Measurements from ENCODE around the gene BPIFB3. TPM values are rescaled to one million over a fixed set of nuclear protein-coding genes. Genes with fewer than 3 reads are reported as not detected.
"Not testable (repeated sequence)": the region's sequence is repeated elsewhere in the genome, so short reads cannot be mapped to it uniquely, and the experiment has no call there.

Gene BPIFB3
- total RNA-seq, 3 donors from 2014 or later: not detected

GRCh38 chr20:33119725-33120720 is 66.3 kb downstream of the BPIFB3 start:
- Mint-ChIP-seq H3K4me3 (no peak overlapping the region), H3K36me3 (ENCODE audit: insufficient read depth) (no peaks in the 10 kb centered on the region), H3K27me3 (ENCODE audit: low read depth) (peaks cover 1% of the 10 kb centered on the region), H3K4me1 (ENCODE audit: low read depth) (peaks cover 5% of the 10 kb centered on the region), H3K9me3 (peaks cover 8% of the 10 kb centered on the region)
- ATAC-seq: no peak
- DNase-seq: no peak

- peaks cover 8% of the 10 kb centered on the region for H3K9me3 Mint-ChIP-seq
- DNase-seq (no peak), ATAC-seq (no peak)
- H3K27me3 Mint-ChIP-seq (ENCODE audit: low read depth): peaks cover 7% of the 10 kb centered on the region
- peaks cover 5% of the 10 kb centered on the region for H3K4me1 Mint-ChIP-seq (ENCODE audit: low read depth)
- no peaks in the 10 kb centered on the region for H3K36me3 Mint-ChIP-seq (ENCODE audit: insufficient read depth)
- no peak overlapping the region for H3K4me3 Mint-ChIP-seq
Measured at GRCh38 chr20:33120934-33121333, 67.2 kb downstream of the BPIFB3 start.

- H3K4me3 Mint-ChIP-seq; H3K9me3 Mint-ChIP-seq; DNase-seq; ATAC-seq; H3K36me3 Mint-ChIP-seq (ENCODE audit: insufficient read depth); H3K27me3 Mint-ChIP-seq (ENCODE audit: low read depth); H3K4me1 Mint-ChIP-seq (ENCODE audit: low read depth): not testable (repeated sequence)
Measured at GRCh38 chr20:33122297-33122696, 68.6 kb downstream of the BPIFB3 start.

Other genes with a start within 250 kb of the BPIFB3 start
- gene MAPRE1, start 233.9 kb upstream of the BPIFB3 start, total RNA-seq: 100 to 1,000 TPM; 162 to 177 (median 169) TPM
- gene EFCAB8, start 195.0 kb upstream of the BPIFB3 start, total RNA-seq: under 1 TPM; 0.25 to 0.40 (median 0.38) TPM
- not detected for gene SUN5, start 49.5 kb upstream of the BPIFB3 start, total RNA-seq
- under 1 TPM in 1 of 3 donors, not detected in 2; 0.11 TPM for gene BPIFB2, start 46.2 kb upstream of the BPIFB3 start, total RNA-seq
- not detected for gene BPIFB6, start 22.3 kb upstream of the BPIFB3 start, total RNA-seq
- not detected for gene BPIFB4, start 25.7 kb downstream of the BPIFB3 start, total RNA-seq
- not detected for gene BPIFA2, start 114.3 kb downstream of the BPIFB3 start, total RNA-seq
- not detected for gene BPIFA3, start 163.4 kb downstream of the BPIFB3 start, total RNA-seq
- not detected for gene BPIFA1, start 182.1 kb downstream of the BPIFB3 start, total RNA-seq
- gene BPIFB1, start 229.3 kb downstream of the BPIFB3 start, total RNA-seq: not detected

Data from activated T-cell treated with anti-CD3 and anti-CD28 coated beads, Interleukin-2, amount 50 U/mL, for 4 hours (primary cell).